Duodenal mucosa (tissue), 2 donors: ENCODE results near the gene OR6Y1.

Experiments used
- H3K27ac ChIP-seq: one replicate; pipeline ENCODE4 v1.7.0; 2013; ENCODE audit warnings: low read depth, low read length
- H3K27me3 ChIP-seq, 2 donors: one replicate each; pipeline ENCODE4 v1.7.0; 2013; ENCODE audit warnings: low read length in 2 of 2, control low read depth in 1 of 2; ENCODE audit not compliant: insufficient read depth in 2 of 2, control insufficient read depth in 1 of 2
- H3K36me3 ChIP-seq, 2 donors: one replicate each; pipeline ENCODE4 v1.7.0; 2013; ENCODE audit warnings: low read length in 2 of 2, control low read depth in 1 of 2; ENCODE audit not compliant: insufficient read depth in 2 of 2, control insufficient read depth in 1 of 2
- H3K4me1 ChIP-seq, 2 donors: one replicate each; pipeline ENCODE4 v1.7.0; 2013; ENCODE audit warnings: low read length in 2 of 2, control low read depth in 1 of 2; ENCODE audit not compliant: insufficient read depth in 2 of 2, control insufficient read depth in 1 of 2
- H3K4me3 ChIP-seq, 2 donors: one replicate each; pipeline ENCODE4 v1.7.0; 2013; ENCODE audit warnings: low read length in 2 of 2, low read depth in 1 of 2
- H3K9ac ChIP-seq, 2 donors: one replicate each; pipeline ENCODE4 v1.7.0; 2013; ENCODE audit warnings: low read length in 2 of 2, low read depth in 1 of 2
- H3K9me3 ChIP-seq, 2 donors: one replicate each; pipeline ENCODE4 v1.7.0; 2013; ENCODE audit warnings: low read length in 2 of 2, control low read depth in 1 of 2; ENCODE audit not compliant: control insufficient read depth in 1 of 2

The OR6Y1 gene

GRCh38 chr1:158554352-158554751 lies at the start of gene OR6Y1:
Gene OR6Y1, minus strand, starts transcription at chr1:158554405. Its CDS starts 6,300 bp downstream, at chr1:158548105.
- H3K9me3 ChIP-seq = no peaks in the 10 kb centered on the region

GRCh38 chr1:158600735-158601134 lies 46.5 kb upstream of the OR6Y1 start:
- H3K4me1 ChIP-seq = no peaks in the 10 kb centered on the region
- H3K27me3 ChIP-seq = no peaks in the 10 kb centered on the region
- no peaks in the 10 kb centered on the region for H3K36me3 ChIP-seq
- no peak overlapping the region for H3K4me3 ChIP-seq
- H3K9me3 ChIP-seq = peaks cover 10 to 17% of the 10 kb centered on the region in 2 donors
- H3K27ac ChIP-seq = no peak overlapping the region
- no peak overlapping the region for H3K9ac ChIP-seq

More at GRCh38 chr1:158554352-158554751, at the start of gene OR6Y1:
- Histone ChIP-seq H3K4me3 (no peak within 1 kb of the TSS), H3K27ac (no peak within 1 kb of the TSS), H3K9ac (no peak within 1 kb of the TSS), H3K27me3 (no peaks in the 10 kb centered on the region), H3K4me1 (no peaks in the 10 kb centered on the region), H3K36me3 (no peaks in the 10 kb centered on the region)

- no peak overlapping the region for H3K9ac ChIP-seq
- no peak overlapping the region for H3K27ac ChIP-seq
- no peaks in the 10 kb centered on the region for H3K4me1 ChIP-seq
- peaks cover 0 to 6% of the 10 kb centered on the region in 2 donors for H3K9me3 ChIP-seq
- H3K4me3 ChIP-seq = no peak overlapping the region
- H3K36me3 ChIP-seq = no peaks in the 10 kb centered on the region
- no peaks in the 10 kb centered on the region for H3K27me3 ChIP-seq
Measured at GRCh38 chr1:158586942-158587341, 32.7 kb upstream of the OR6Y1 start.

- no peak overlapping the region for H3K27ac ChIP-seq
- no peak overlapping the region for H3K9ac ChIP-seq
- H3K36me3 ChIP-seq = no peaks in the 10 kb centered on the region
- no peak overlapping the region for H3K4me3 ChIP-seq
- no peaks in the 10 kb centered on the region for H3K4me1 ChIP-seq
- peaks cover 0 to 6% of the 10 kb centered on the region in 2 donors for H3K9me3 ChIP-seq
- H3K27me3 ChIP-seq = no peaks in the 10 kb centered on the region
Measured at GRCh38 chr1:158583962-158584361, 29.8 kb upstream of the OR6Y1 start.

GRCh38 chr1:158579733-158580132 lies 25.5 kb upstream of the OR6Y1 start, which contains the start of gene OR10X1:
Gene OR10X1, minus strand, starts transcription at chr1:158579899. Its CDS starts 0 bp downstream, at chr1:158579899.
- Histone ChIP-seq H3K9ac (no peak within 1 kb of the TSS), H3K27me3 (no peaks in the 10 kb centered on the region), H3K4me1 (no peaks in the 10 kb centered on the region), H3K36me3 (no peaks in the 10 kb centered on the region), H3K4me3 (no peak within 1 kb of the TSS), H3K27ac (no peak within 1 kb of the TSS), H3K9me3 (no peaks in the 10 kb centered on the region)

GRCh38 chr1:158577561-158577960 lies 23.4 kb upstream of the OR6Y1 start:
- Histone ChIP-seq H3K9ac (no peak overlapping the region), H3K27ac (no peak overlapping the region), H3K27me3 (no peaks in the 10 kb centered on the region), H3K9me3 (no peaks in the 10 kb centered on the region), H3K4me1 (no peaks in the 10 kb centered on the region), H3K36me3 (no peaks in the 10 kb centered on the region), H3K4me3 (no peak overlapping the region)

- Histone ChIP-seq H3K27ac (no peak overlapping the region), H3K4me3 (no peak overlapping the region)
Measured at GRCh38 chr1:158572226-158572625, 18.0 kb upstream of the OR6Y1 start.

GRCh38 chr1:158570480-158570879 lies 16.3 kb upstream of the OR6Y1 start, which contains the start of gene OR6P1:
Gene OR6P1, minus strand, starts transcription at chr1:158570580. Its CDS starts 6,976 bp downstream, at chr1:158563604.
- H3K36me3 ChIP-seq = no peaks in the 10 kb centered on the region
- no peak within 1 kb of the TSS for H3K4me3 ChIP-seq
- H3K27ac ChIP-seq = no peak within 1 kb of the TSS
- H3K27me3 ChIP-seq = no peaks in the 10 kb centered on the region
- no peaks in the 10 kb centered on the region for H3K9me3 ChIP-seq
- no peak within 1 kb of the TSS for H3K9ac ChIP-seq
- H3K4me1 ChIP-seq = no peaks in the 10 kb centered on the region

More at GRCh38 chr1:158572226-158572625, 18.0 kb upstream of the OR6Y1 start:
- Histone ChIP-seq H3K4me1 (no peaks in the 10 kb centered on the region), H3K27me3 (no peaks in the 10 kb centered on the region), H3K9me3 (no peaks in the 10 kb centered on the region), H3K36me3 (no peaks in the 10 kb centered on the region), H3K9ac (no peak overlapping the region)

GRCh38 chr1:158564608-158565007 lies 10.4 kb upstream of the OR6Y1 start:
- Histone ChIP-seq H3K4me1 (no peaks in the 10 kb centered on the region), H3K9me3 (no peaks in the 10 kb centered on the region), H3K36me3 (no peaks in the 10 kb centered on the region), H3K4me3 (no peak overlapping the region), H3K9ac (no peak overlapping the region), H3K27me3 (no peaks in the 10 kb centered on the region), H3K27ac (no peak overlapping the region)

- Histone ChIP-seq H3K27me3 (no peaks in the 10 kb centered on the region), H3K9ac (no peak overlapping the region), H3K4me3 (no peak overlapping the region)
Measured at GRCh38 chr1:158563853-158564252, 9.6 kb upstream of the OR6Y1 start.

GRCh38 chr1:158559696-158560095 lies 5.5 kb upstream of the OR6Y1 start:
- Histone ChIP-seq H3K36me3 (no peaks in the 10 kb centered on the region), H3K9me3 (no peaks in the 10 kb centered on the region), H3K27me3 (no peaks in the 10 kb centered on the region), H3K9ac (no peak overlapping the region), H3K27ac (no peak overlapping the region), H3K4me3 (no peak overlapping the region), H3K4me1 (no peaks in the 10 kb centered on the region)

More at GRCh38 chr1:158563853-158564252, 9.6 kb upstream of the OR6Y1 start:
- no peaks in the 10 kb centered on the region for H3K4me1 ChIP-seq
- H3K27ac ChIP-seq = no peak overlapping the region
- no peaks in the 10 kb centered on the region for H3K9me3 ChIP-seq
- no peaks in the 10 kb centered on the region for H3K36me3 ChIP-seq
